ENCODE results near the gene LCNL1. TPM values are rescaled to one million over a fixed set of nuclear protein-coding genes. Genes with fewer than 3 reads are reported as not detected.
"Not testable (repeated sequence)": the region's sequence is repeated elsewhere in the genome, so short reads cannot be mapped to it uniquely, and the experiment has no call there.

Gene LCNL1
- polyA plus RNA-seq, 1 donor (not counting 4 experiments of a cell fraction or from before 2014, with no cell fraction given) = not detected

- Histone ChIP-seq H3K4me2 (ENCODE audit: control insufficient read depth, extremely low read depth, insufficient read depth, low read depth, low read length) (no peak overlapping the region), H2AFZ (ENCODE audit: control insufficient read depth, low read length) (no peak overlapping the region), H3K9ac (ENCODE audit: control insufficient read depth, extremely low read depth, insufficient read depth, low read length) (no peak overlapping the region), H3K79me2 (ENCODE audit: control insufficient read depth, insufficient read depth, low read length) (no peaks in the 10 kb centered on the region), H3K27ac (ENCODE audit: control insufficient read depth, insufficient read depth, low read length) (no peak overlapping the region), H3K9me3 (ENCODE audit: control insufficient read depth, low read depth, low read length) (no peaks in the 10 kb centered on the region), H3K9me1 (ENCODE audit: control insufficient read depth, extremely low read depth, insufficient read depth, low read length) (no peaks in the 10 kb centered on the region), H4K20me1 (ENCODE audit: control insufficient read depth, extremely low read depth, insufficient read depth, low read length) (no peaks in the 10 kb centered on the region), H3K36me3 (ENCODE audit: control insufficient read depth in 2 of 2, extremely low read depth in 1 of 2, insufficient read depth in 2 of 2, low read length in 2 of 2) (no peaks in the 10 kb centered on the region), H3K4me1 (ENCODE audit: control insufficient read depth, extremely low read depth, insufficient read depth, low read length) (peaks cover 6% of the 10 kb centered on the region), H3K27me3 (ENCODE audit: control insufficient read depth, extremely low read depth, insufficient read depth, low read length) (no peaks in the 10 kb centered on the region), H3K4me3 (ENCODE audit: control insufficient read depth in 2 of 3, extremely low read depth in 1 of 3, insufficient read depth in 2 of 3, low read depth in 1 of 3, low read length in 3 of 3) (no peak overlapping the region)
- TF ChIP-seq EZH2 (IDR thresholded peaks at IDR 0.05; ENCODE audit: low read length) (no peak), CTCF (optimal IDR thresholded peaks at IDR 0.05 in 1 of 3, IDR thresholded peaks at IDR 0.05 in 1 of 3, conservative IDR thresholded peaks at IDR 0.05 in 1 of 3; ENCODE audit: extremely low read depth in 1 of 3, insufficient read depth in 2 of 3, low read length in 3 of 3) (no peak)
- FAIRE-seq (no peak), DNase-seq (ENCODE audit: low read depth, low spot score) (no peak)
- dilution Hi-C loops (cut with MboI; ENCODE audit: extremely low pct_ligation_motif_present, low sequenced_read_pairs) = no loop called here
Measured at GRCh38 chr9:137002646-137003041, 19.9 kb downstream of the LCNL1 start.

- H3K4me2 ChIP-seq (ENCODE audit: control insufficient read depth, extremely low read depth, insufficient read depth, low read depth, low read length); H3K36me3 ChIP-seq (ENCODE audit: control insufficient read depth in 2 of 2, extremely low read depth in 1 of 2, insufficient read depth in 2 of 2, low read length in 2 of 2); H3K27ac ChIP-seq (ENCODE audit: control insufficient read depth, insufficient read depth, low read length); dilution Hi-C loops (cut with MboI; ENCODE audit: extremely low pct_ligation_motif_present, low sequenced_read_pairs); H2AFZ ChIP-seq (ENCODE audit: control insufficient read depth, low read length); H4K20me1 ChIP-seq (ENCODE audit: control insufficient read depth, extremely low read depth, insufficient read depth, low read length); H3K9ac ChIP-seq (ENCODE audit: control insufficient read depth, extremely low read depth, insufficient read depth, low read length); H3K4me3 ChIP-seq (ENCODE audit: control insufficient read depth in 2 of 3, extremely low read depth in 1 of 3, insufficient read depth in 2 of 3, low read depth in 1 of 3, low read length in 3 of 3); H3K27me3 ChIP-seq (ENCODE audit: control insufficient read depth, extremely low read depth, insufficient read depth, low read length); DNase-seq (ENCODE audit: low read depth, low spot score); FAIRE-seq; H3K9me3 ChIP-seq (ENCODE audit: control insufficient read depth, low read depth, low read length); H3K9me1 ChIP-seq (ENCODE audit: control insufficient read depth, extremely low read depth, insufficient read depth, low read length); H3K79me2 ChIP-seq (ENCODE audit: control insufficient read depth, insufficient read depth, low read length); H3K4me1 ChIP-seq (ENCODE audit: control insufficient read depth, extremely low read depth, insufficient read depth, low read length): not testable (repeated sequence)
- TF ChIP-seq CTCF (optimal IDR thresholded peaks at IDR 0.05 in 1 of 3, IDR thresholded peaks at IDR 0.05 in 1 of 3, conservative IDR thresholded peaks at IDR 0.05 in 1 of 3; ENCODE audit: extremely low read depth in 1 of 3, insufficient read depth in 2 of 3, low read length in 3 of 3) = peak in 1 of 3 experiments; percentile 15
Measured at GRCh38 chr9:137004285-137004684, 21.5 kb downstream of the LCNL1 start.
